HG03135 (cell line): ENCODE results near the gene DCTN1.
"Not testable (repeated sequence)": the region's sequence is repeated elsewhere in the genome, so short reads cannot be mapped to it uniquely, and the experiment has no call there.

ENCODE experiments used
- ATAC-seq: cut with Tn5 transposase; IDR thresholded peaks from one replicate; pipeline ENCODE4 v1.9.1; 2021; ENCODE audit warnings: mild to moderate bottlenecking, moderate library complexity; ENCODE audit not compliant: unreplicated experiment

The DCTN1 gene

GRCh38 chr2:74379851-74380789 is at the start of gene DCTN1:
Gene DCTN1, minus strand, starts transcription at chr2:74380311. Its CDS starts 274 bp downstream, at chr2:74380037.
- no peak for ATAC-seq

- no peak for ATAC-seq
These were observed 48.6 kb upstream of the DCTN1 start for GRCh38 chr2:74428675-74429074.

- no peak for ATAC-seq
These were observed 47.4 kb upstream of the DCTN1 start for GRCh38 chr2:74427551-74427950.

DNA sequence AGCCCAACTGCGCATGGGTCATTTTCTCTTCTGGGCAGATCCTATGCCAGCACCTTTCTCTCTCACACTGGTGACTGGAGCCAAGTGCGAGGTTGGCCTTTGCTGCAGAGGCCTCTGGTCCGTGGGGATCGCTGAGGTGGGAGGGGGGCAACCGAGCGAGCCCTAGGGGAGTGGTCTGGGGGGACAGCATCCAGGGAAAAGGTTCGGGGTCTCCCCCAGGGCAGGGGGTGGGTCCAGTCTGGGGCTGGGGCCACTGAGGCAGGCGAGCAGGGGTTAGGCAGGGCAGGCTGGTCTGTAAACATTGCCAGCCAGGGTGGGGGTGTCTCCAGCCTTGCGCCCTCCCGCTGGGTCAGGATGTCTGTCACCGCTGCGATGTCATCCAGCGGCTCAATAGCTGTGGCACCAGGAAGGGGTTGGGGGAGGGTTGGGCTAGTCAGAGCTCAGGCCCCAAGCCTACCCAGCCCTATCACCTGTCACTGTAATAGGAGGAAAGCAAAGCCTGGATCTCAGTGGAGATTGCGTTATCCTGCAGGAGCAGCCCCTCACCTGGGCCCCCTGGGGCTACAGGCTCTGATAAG is 46.2 kb upstream of the DCTN1 start:
- ATAC-seq = no peak

DNA sequence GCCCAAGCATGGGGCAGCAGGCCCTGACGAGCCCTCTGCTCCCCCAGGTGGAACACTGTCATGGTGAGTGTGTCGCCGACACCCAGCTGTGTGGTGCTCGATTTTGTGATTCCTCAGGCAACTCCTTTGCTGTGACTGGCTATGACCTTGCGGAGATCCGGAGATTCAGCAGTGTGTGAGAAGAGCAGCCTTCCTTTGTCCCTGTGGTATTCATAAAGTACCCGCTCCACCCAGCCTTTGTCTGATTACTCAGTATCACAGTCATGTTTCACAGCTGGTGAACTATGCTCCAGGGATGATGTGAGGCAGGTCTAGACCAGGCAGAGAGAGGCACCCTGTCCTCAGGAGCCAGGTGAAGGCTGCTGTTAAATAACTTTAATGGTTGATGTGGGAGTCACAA is 45.4 kb upstream of the DCTN1 start:
- no peak for ATAC-seq

- no peak for ATAC-seq
These were observed 44.9 kb upstream of the DCTN1 start for GRCh38 chr2:74424995-74425406.

- ATAC-seq = no peak
These were observed 44.3 kb upstream of the DCTN1 start for GRCh38 chr2:74424139-74424992.

GRCh38 chr2:74423231-74424095 is 43.4 kb upstream of the DCTN1 start:
- ATAC-seq = no peak

DNA sequence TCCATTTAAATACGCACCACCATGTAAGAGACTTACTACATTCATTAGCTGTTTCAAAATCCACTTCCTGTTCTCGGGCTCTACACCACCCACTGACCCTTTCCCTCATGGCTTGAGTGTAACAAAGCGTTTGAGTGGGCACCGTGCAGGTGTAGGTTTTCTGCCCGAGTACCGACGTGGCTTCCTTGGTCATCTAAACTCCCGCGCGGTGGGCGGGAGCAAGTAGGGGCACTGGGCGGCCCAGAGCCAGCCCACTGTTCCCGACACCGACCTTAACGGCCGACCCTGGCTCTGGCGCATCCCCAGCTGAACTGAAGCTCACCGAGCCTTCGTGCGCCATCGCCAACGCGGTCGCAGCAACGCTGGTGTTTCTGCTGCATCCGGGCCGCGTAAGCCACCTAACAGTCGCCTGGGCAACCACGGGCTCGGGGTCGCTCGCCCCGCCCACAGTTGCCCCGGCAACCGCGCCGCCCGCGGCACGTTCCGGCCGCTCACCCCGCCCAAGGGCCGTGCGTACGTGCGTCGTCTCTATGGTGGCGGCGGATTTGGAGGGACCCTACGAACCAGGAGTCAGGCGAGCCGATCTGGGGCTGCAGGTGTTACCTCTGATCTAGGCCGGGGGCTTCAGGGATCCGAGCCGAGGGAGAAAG is 41.2 kb upstream of the DCTN1 start, which contains the start of the genes C2orf81 and WDR54:
Gene C2orf81, minus strand, starts transcription at position 399 of the 650 bp plus-strand sequence. Its CDS starts 59 bp downstream, at position 340.
Gene WDR54, plus strand, starts transcription at position 510 of the 650 bp plus-strand sequence. CDS start 424 bp downstream, outside the sequence.
- ATAC-seq = peak; percentile 92

DNA sequence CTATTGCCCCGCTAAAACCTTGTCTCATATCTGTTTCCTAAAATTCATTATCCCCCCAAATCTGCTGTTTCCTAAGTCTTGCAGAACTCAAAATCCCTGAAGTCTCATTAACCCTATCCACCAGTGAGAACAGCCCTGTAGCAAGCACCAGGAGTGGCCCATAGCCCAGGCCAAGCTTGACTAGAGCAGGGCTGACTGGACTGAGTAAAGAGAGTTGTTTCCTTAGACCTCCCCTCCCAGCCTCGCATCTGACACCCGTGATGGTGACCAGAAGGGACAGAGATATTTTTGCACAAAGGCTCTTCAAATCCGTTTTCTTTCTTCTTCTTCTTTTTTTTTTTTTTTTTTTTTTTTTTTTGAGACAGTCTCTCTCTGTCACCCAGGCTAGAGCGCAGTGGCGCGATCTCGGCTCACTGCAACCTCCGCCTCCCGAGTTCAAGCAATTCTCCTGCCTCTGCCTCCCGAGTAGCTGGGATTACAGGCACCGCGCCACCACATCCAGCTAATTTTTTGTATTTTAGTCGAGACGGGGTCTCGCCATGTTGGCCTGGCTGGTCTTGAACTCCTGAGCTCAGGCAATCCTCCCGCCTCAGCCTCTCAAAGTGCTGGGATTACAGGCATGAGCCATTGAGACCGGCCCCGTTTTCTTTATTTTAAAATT is 40.5 kb upstream of the DCTN1 start:
- not testable (repeated sequence) for ATAC-seq

GRCh38 chr2:74420006-74420405 is 39.9 kb upstream of the DCTN1 start:
- ATAC-seq = no peak

DNA sequence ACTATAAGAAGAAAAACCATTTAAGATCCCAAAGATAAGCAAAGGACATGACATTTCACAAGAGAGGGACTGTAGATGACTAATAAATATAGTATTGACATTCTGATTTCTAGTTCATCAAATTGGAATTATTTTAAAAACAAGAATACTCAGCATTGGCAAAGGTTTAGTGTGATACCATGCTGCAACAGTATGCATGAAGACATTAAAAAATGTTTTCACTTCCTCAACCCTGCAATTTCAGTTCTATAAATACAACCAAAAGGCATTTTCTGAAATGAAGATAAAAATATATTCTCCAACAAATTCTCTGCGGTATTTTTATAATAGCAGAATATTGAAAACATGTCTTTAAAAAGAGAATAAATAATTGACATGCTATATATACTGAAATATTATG is 39.2 kb upstream of the DCTN1 start:
- ATAC-seq = no peak

GRCh38 chr2:74418312-74418711 is 38.2 kb upstream of the DCTN1 start:
- no peak for ATAC-seq

GRCh38 chr2:74417763-74418162 is 37.7 kb upstream of the DCTN1 start:
- ATAC-seq = no peak

- ATAC-seq = no peak
These were observed 37.1 kb upstream of the DCTN1 start for GRCh38 chr2:74417197-74417596.

- no peak for ATAC-seq
These were observed 36.7 kb upstream of the DCTN1 start for GRCh38 chr2:74416778-74417177.

DNA sequence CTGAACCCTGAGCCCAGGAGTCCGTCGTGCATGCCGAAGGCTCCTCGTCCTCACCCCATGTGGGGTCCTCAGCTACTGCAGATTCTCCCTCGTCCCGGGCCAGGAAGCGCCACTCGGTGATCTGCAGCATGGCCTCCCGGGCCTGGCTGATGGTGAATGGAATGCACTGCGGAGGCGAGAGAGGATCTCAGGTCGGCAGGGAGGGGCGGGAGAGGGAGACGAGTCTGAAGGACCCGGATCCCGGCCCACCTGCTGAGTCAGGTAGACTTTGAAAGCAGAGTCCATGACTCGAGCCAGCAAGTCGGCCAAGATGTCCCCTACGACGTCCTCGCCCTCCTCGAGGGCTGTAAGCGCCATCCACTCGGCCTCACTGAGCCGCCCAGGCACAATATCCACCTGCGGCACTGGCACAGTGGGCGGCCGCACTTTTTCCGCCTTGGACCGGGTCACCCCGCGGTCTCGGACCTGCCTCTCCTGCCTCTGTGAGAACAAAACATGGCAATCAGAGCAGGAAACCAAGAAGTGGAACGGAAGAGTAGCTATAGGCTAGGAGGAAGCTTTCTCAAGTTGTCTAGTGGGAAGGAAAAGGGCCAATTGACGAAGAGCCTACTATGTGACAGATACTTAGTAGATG is 35.8 kb upstream of the DCTN1 start:
- no peak for ATAC-seq

DNA sequence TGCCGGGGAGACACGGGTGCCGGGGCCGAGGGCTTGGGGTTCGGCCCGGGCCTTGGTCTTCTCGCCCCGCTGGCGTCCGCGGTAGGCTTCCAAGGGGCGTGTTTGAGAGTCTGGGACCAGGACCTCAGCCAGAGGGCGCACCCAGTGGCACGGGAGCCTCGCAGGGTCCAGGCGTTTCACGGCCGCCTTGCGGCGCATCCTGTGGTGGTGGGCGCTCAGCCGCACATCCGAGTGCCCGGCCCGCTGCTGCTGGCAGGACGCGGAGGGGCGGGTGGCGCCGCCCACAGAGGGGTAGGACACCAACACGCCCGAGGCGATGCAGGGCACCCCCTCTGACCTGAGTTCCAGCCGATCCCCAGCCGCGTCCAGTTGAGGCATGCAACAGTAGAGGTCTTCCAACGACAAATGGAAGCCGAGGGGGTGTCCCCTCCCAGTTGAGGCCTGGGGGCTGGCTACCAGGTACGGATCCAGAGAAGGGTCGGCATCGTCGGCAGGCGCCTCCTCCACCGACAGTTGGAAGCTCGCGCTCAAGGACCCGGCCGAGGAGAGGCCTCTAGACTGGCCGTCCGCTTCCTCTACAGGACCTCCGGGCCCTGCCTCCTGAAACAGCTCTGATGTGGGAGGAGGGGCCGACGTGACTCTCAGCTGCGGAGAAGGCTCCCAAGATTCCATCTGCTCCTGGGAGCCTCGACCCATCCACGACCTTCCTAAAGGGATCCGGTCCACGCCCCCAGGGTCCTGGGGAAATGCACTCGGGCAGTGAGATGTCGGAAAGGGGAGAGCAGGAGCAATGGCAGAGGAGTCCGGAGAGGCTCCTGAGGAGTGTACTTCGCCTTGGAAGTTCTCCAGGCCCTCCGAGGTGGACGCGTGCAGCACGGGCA is 35.0 kb upstream of the DCTN1 start:
- ATAC-seq = no peak
